Right lobe of liver (tissue), 6 donors: ENCODE data around the gene CPA1. TPM values are rescaled to one million over a fixed set of nuclear protein-coding genes. Genes with fewer than 3 reads are reported as not detected.

Experiments used
- ATAC-seq, 4 donors: fragments of 200-7000 bp; cut with Tn5 transposase; one replicate each; pipeline ENCODE4 v1.9.1; 2020; ENCODE audit warnings: mild to moderate bottlenecking in 4 of 4, moderate library complexity in 4 of 4
- DNase-seq, 3 donors: peaks; one replicate each; pipeline ENCODE4 v3.0.0-alpha.2; 2020
- H3K27ac ChIP-seq, 3 donors: fragments of 200-600 bp; one replicate each; pipeline ENCODE4 v1.8.0; 2022
- H3K27me3 ChIP-seq, 2 donors: fragments of 200-600 bp; one replicate each; pipeline ENCODE4 v1.8.0; 2022
- H3K36me3 ChIP-seq, 4 donors: fragments of 200-600 bp; sonication (generic) in 1 of 4; one replicate each; pipeline versions ENCODE4 v1.5.1 to v1.8.0; 2017 to 2022; ENCODE audit warnings: control low read depth in 1 of 4
- H3K4me1 ChIP-seq, 4 donors: fragments of 200-600 bp; sonication (generic) in 1 of 4; one replicate each; pipeline versions ENCODE4 v1.5.1 to v1.8.0; 2017 to 2022; ENCODE audit warnings: control low read depth in 1 of 4
- H3K4me3 ChIP-seq, 3 donors: fragments of 200-600 bp; one replicate each; pipeline ENCODE4 v1.8.0; 2022
- H3K9me3 ChIP-seq, 4 donors: fragments of 200-600 bp; sonication (generic) in 1 of 4; one replicate each; pipeline versions ENCODE4 v1.5.1 to v1.8.0; 2017 to 2022; ENCODE audit warnings: control low read depth in 1 of 4
- CTCF ChIP-seq, 4 donors: fragments of 200-600 bp in 3 of 4; fragments of 450-650 bp in 1 of 4; IDR thresholded peaks; one replicate each; pipeline versions ENCODE4 v1.5.1 to v1.8.0; 2016 to 2022; ENCODE audit warnings: antibody characterized with exemption in 4 of 4, mild to moderate bottlenecking in 2 of 4
- POLR2A ChIP-seq: fragments of 450-650 bp; IDR thresholded peaks from one replicate; pipeline ENCODE4 v1.6.1; 2017; ENCODE audit warnings: antibody characterized with exemption, mild to moderate bottlenecking
- WGBS: methylation state at CpG from one replicate; pipeline ENCODE4 v1.1.6; 2018; ENCODE audit warnings: low coverage, low lambda C conversion rate; ENCODE audit not compliant: insufficient coverage; ENCODE audit errors: missing lambda C conversion rate; 5-methylcytosine and 5-hydroxymethylcytosine counted together
- intact Hi-C, 2 donors: fragments of 100-400 bp; cut with DNase I; formaldehyde crosslinking; loops; one replicate each; pipeline versions ENCODE4 v1.11.2 to v1.14.1; 2022
- total RNA-seq, 6 experiments: library from RNA; depleted of rRNA in 2 of 6; stranded (reverse); fragments of >200 nt in 2 of 6; fragmentation: NEBNext Ultra II Directional in 3 of 6; extraction: Animal tissue kit (Norgen Biotek cat#: 25700) in 3 of 6; gene quantifications; one replicate each; pipeline versions ENCODE4 v1.1.0 to v1.2.4, GENCODE V29; 2016 to 2023
- donor health status: DM: no; HTN: yes; CAD: no.
- donor health status: DM: no; HTN: no; CAD: no.
- donor health status: DM: no; HTN: no; CAD: no.
- donor health status: DM: no; HTN: yes; CAD: no.
- donor health status: DM: no; HTN: yes; CAD: no.

The CPA1 gene
- total RNA-seq, 6 experiments from 2014 or later = not detected

- 85% methylated on average over 2 of the region's 2 CpGs for WGBS
- Histone ChIP-seq H3K4me3 (no peak overlapping the region), H3K36me3 (no peaks in the 10 kb centered on the region), H3K27ac (no peak overlapping the region), H3K27me3 (no peaks in the 10 kb centered on the region), H3K9me3 (no peaks in the 10 kb centered on the region), H3K4me1 (no peaks in the 10 kb centered on the region)
- no peak for ATAC-seq
- TF ChIP-seq CTCF (IDR thresholded peaks at IDR 0.05) (no peak), POLR2A (no peak)
- DNase-seq = no peak
- intact Hi-C loops = no loop called here
Measured at GRCh38 chr7:130405003-130405402, 24.7 kb downstream of the CPA1 start.

- H3K9me3 ChIP-seq = no peaks in the 10 kb centered on the region
- H3K27ac ChIP-seq = no peak overlapping the region
- no peaks in the 10 kb centered on the region for H3K4me1 ChIP-seq
- no peaks in the 10 kb centered on the region for H3K36me3 ChIP-seq
- H3K27me3 ChIP-seq = no peaks in the 10 kb centered on the region
- TF ChIP-seq POLR2A = no peak
- no peak for TF ChIP-seq CTCF (IDR thresholded peaks at IDR 0.05)
- ATAC-seq (no peak), DNase-seq (no peak)
- intact Hi-C loops = no loop called here
- H3K4me3 ChIP-seq = no peak overlapping the region
- 74% methylated on average over 3 of the region's 3 CpGs for WGBS
Measured at GRCh38 chr7:130409067-130409711, 28.9 kb downstream of the CPA1 start.

- intact Hi-C loops = no loop called here
- ATAC-seq = no peak
- no peak for TF ChIP-seq CTCF (IDR thresholded peaks at IDR 0.05)
- no peak for TF ChIP-seq POLR2A
- Histone ChIP-seq H3K36me3 (no peaks in the 10 kb centered on the region), H3K27me3 (no peaks in the 10 kb centered on the region), H3K4me3 (no peak overlapping the region), H3K4me1 (no peaks in the 10 kb centered on the region), H3K27ac (no peak overlapping the region), H3K9me3 (no peaks in the 10 kb centered on the region)
- 73% methylated on average over 2 of the region's 4 CpGs for WGBS
- no peak for DNase-seq
Measured at GRCh38 chr7:130409712-130410072, 29.4 kb downstream of the CPA1 start.

- 68% methylated on average over 4 of the region's 4 CpGs for WGBS
- DNase-seq = no peak
- Histone ChIP-seq H3K4me1 (no peaks in the 10 kb centered on the region), H3K36me3 (no peaks in the 10 kb centered on the region), H3K9me3 (no peaks in the 10 kb centered on the region), H3K27me3 (no peaks in the 10 kb centered on the region), H3K4me3 (no peak overlapping the region), H3K27ac (no peak overlapping the region)
- intact Hi-C loops = no loop called here
- TF ChIP-seq POLR2A = no peak
- TF ChIP-seq CTCF (IDR thresholded peaks at IDR 0.05) = no peak
- no peak for ATAC-seq
Measured at GRCh38 chr7:130410868-130411541, 30.7 kb downstream of the CPA1 start.
